ENCODE data around the gene TTC23L. TPM values are rescaled to one million over a fixed set of nuclear protein-coding genes. Genes with fewer than 3 reads are reported as not detected.
A peak's percentile ranks its signal among the peaks of the same experiment; 100 is the strongest.

TTC23L gene
- total and polyA plus RNA-seq, 7 donors = 0.05 TPM; not detected in 6

DNA sequence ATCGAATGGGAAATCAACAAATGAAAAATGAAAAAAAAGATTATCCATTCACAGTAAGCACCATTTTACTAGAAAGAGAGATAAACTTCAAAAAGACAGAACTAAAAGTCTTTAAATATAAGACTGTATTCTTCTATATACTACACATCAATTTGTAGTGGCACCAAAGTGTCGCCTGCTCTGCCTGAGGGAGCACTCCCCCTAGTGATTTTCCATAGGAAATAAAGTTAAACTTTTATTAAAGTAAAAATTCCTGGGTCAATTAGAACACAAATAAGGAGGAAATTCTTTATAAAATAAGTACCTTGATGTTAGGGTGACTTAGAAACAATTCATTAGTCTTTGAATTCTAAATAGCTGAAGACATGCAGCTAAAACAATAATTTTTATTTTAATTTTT, 66.6 kb downstream of the TTC23L start:
- H3K4me3 ChIP-seq = no peak overlapping the region
- no peaks in the 10 kb centered on the region for H3K4me1 ChIP-seq
- H3K9me3 ChIP-seq = no peaks in the 10 kb centered on the region
- intact Hi-C loops (cut with DNase I) = no loop called here
- H3K36me3 ChIP-seq (ENCODE audit: insufficient read depth in 1 of 2, low read depth in 1 of 2) = peaks cover 7 to 72% of the 10 kb centered on the region in 2 donors
- ATAC-seq (no peak), DNase-seq (no peak)
- WGBS, 3 donors = 88 to 92% (median 92%) methylated on average over 2 of the region's 2 CpGs
- H3K27me3 ChIP-seq (ENCODE audit: insufficient read depth in 3 of 3, low read length in 2 of 3) = no peaks in the 10 kb centered on the region
- no peak overlapping the region for H3K27ac ChIP-seq
- TF ChIP-seq, protein P1, sequence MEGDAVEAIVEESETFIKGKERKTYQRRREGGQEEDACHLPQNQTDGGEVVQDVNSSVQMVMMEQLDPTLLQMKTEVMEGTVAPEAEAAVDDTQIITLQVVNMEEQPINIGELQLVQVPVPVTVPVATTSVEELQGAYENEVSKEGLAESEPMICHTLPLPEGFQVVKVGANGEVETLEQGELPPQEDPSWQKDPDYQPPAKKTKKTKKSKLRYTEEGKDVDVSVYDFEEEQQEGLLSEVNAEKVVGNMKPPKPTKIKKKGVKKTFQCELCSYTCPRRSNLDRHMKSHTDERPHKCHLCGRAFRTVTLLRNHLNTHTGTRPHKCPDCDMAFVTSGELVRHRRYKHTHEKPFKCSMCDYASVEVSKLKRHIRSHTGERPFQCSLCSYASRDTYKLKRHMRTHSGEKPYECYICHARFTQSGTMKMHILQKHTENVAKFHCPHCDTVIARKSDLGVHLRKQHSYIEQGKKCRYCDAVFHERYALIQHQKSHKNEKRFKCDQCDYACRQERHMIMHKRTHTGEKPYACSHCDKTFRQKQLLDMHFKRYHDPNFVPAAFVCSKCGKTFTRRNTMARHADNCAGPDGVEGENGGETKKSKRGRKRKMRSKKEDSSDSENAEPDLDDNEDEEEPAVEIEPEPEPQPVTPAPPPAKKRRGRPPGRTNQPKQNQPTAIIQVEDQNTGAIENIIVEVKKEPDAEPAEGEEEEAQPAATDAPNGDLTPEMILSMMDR (IDR thresholded peaks at IDR 0.05) = no peak

DNA sequence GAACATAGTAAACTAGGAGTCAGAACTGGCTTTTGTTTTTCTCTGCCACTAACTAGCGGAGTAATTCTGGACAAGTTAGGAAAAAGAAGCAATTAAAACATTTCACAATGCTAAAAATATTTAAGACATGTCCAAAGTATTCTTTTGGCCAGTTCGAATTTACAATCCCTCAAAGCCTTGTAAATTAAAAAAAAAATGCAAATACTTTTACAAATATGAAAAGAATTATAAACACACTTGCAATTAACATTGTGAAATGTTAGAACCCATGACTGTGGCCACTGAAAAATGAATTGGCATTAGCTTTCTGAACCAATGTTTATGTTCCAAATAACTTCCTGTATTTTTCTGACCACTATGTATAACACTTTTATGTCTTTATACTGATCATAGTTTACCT, 74.1 kb downstream of the TTC23L start:
- WGBS, 3 donors = 80 to 85% (median 83%) methylated on average over 2 of the region's 2 CpGs
- DNase-seq (no peak), ATAC-seq (no peak)
- Histone ChIP-seq H3K27me3 (ENCODE audit: insufficient read depth in 3 of 3, low read length in 2 of 3) (no peaks in the 10 kb centered on the region), H3K9me3 (no peaks in the 10 kb centered on the region), H3K4me1 (peaks cover 24% of the 10 kb centered on the region), H3K4me3 (no peak overlapping the region), H3K27ac (no peak overlapping the region), H3K36me3 (ENCODE audit: insufficient read depth in 1 of 2, low read depth in 1 of 2) (peaks cover 0 to 48% of the 10 kb centered on the region in 2 donors)
- TF ChIP-seq, protein P1 (IDR thresholded peaks at IDR 0.05) = no peak
- intact Hi-C loops (cut with DNase I) = no loop called here

DNA sequence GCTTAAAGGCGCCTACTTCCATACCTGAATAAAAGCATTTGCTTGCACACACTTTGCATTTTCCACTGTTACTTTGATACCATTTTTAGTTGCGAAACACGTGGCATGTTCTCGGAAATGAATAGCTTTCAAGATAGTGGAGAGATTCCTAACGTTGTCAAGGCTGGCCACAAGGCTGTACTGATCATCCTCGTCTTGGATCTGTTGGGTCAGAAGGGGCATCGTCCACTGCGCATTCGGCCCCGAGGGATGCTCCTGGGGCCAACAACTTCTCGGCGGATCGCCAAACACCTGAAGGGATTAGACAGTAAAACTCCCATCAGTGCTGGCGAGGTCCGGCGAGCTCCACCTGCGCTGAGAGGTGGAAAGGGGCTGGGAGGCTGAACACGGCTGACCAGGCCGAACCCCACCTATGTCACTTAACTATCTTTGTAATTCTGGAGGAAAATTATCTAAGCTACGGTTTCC, 75.7 kb downstream of the TTC23L start:
- intact Hi-C loops (cut with DNase I) = no loop called here
- H3K27me3 ChIP-seq (ENCODE audit: insufficient read depth in 3 of 3, low read length in 2 of 3) = no peaks in the 10 kb centered on the region
- DNase-seq = peak; percentile 32 to 55
- H3K27ac ChIP-seq = peak overlapping the region; percentile 90
- H3K4me3 ChIP-seq = peak overlapping the region; percentile 90
- TF ChIP-seq, protein P1 (IDR thresholded peaks at IDR 0.05) = no peak
- no peaks in the 10 kb centered on the region for H3K9me3 ChIP-seq
- peak in 2 of 4 donors; percentile 3 to 8 for ATAC-seq
- WGBS, 3 donors = 2% methylated on average over 20 of the region's 20 CpGs
- H3K36me3 ChIP-seq (ENCODE audit: insufficient read depth in 1 of 2, low read depth in 1 of 2) = peaks cover 0 to 48% of the 10 kb centered on the region in 2 donors
- H3K4me1 ChIP-seq = peaks cover 24% of the 10 kb centered on the region

DNA sequence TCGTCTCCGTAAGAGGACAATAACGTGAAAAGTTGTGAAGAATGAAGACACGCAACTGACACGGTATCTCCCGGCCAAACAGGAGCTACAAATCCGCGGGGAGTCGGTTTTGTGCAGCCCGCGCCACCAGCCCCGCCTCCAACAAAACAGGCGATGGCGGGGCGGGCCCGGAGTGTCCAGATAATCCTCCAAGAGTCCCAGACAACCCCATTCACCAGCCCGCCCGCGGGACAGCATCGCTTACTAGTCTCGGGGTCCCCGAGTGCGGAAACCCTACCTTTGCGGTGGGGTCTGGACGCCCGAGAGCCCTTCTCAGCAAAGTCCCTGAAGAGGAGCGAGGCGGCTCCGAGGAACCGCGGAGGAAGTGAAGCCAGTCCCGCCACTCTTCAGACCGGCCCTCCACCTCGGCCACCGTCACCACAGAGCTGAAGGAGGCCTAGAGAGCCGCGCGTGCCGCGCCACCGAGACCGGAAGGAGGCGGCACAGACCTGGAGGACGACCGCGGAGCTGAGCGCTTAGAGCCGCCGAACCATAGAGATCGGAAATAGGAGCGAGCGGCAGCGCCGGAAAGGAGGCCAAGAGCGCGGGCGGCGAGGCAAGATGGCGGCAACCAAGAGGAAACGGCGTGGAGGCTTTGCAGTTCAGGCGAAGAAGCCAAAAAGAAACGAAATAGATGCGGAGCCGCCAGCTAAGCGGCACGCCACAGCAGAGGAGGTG, 76.3 kb downstream of the TTC23L start, which contains the start of the genes BRIX1 and RAD1:
TSS of gene BRIX1 (plus strand) at position 573 of the 717 bp plus-strand sequence. CDS start at position 601, 28 bp downstream.
TSS of gene RAD1 (minus strand) at position 366 of the 717 bp plus-strand sequence. CDS start 612 bp downstream, outside the sequence.
- Histone ChIP-seq H3K36me3 (ENCODE audit: insufficient read depth in 1 of 2, low read depth in 1 of 2) (peaks cover 0 to 48% of the 10 kb centered on the region in 2 donors), H3K9me3 (no peaks in the 10 kb centered on the region), H3K4me3 (peak within 1 kb of the TSS; percentile 90), H3K27ac (peak within 1 kb of the TSS; percentile 90), H3K27me3 (ENCODE audit: insufficient read depth in 3 of 3, low read length in 2 of 3) (no peaks in the 10 kb centered on the region), H3K4me1 (peaks cover 24% of the 10 kb centered on the region)
- 0 to 1% (median 0%) methylated on average over 67 of the region's 67 CpGs for WGBS, 3 donors
- intact Hi-C loops (cut with DNase I) = no loop called here
- TF ChIP-seq, protein P1 (IDR thresholded peaks at IDR 0.05) = no peak
- peak; percentile 97 to 98 for DNase-seq
- ATAC-seq = peak; percentile 100
